Measurements from ENCODE around the gene AKAP8. TPM values are rescaled to one million over a fixed set of nuclear protein-coding genes. Genes with fewer than 3 reads are reported as not detected.

The AKAP8 gene
- 10 to 100 TPM; 61.4 to 78.3 TPM for total RNA-seq

- H3K36me3 Mint-ChIP-seq = peaks cover 5% of the 10 kb centered on the region
- H3K27ac Mint-ChIP-seq = peak within 1 kb of the TSS; percentile 85 to 89
- no peaks in the 10 kb centered on the region for H3K9me3 Mint-ChIP-seq
- H3K4me3 Mint-ChIP-seq = peak within 1 kb of the TSS; percentile 93
- peaks cover 30 to 32% of the 10 kb centered on the region in 2 donors for H3K4me1 Mint-ChIP-seq (ENCODE audit: low read depth in 2 of 2)
- DNase-seq (ENCODE audit: low spot score) (peak; percentile 99), ATAC-seq (peak; percentile 96 to 97)
- H3K27me3 Mint-ChIP-seq = no peaks in the 10 kb centered on the region
Observed at GRCh38 chr19:15379083-15379998, at the start of gene AKAP8. TSS of gene AKAP8 (minus strand) at chr19:15379787. CDS start at chr19:15379731, 56 bp downstream.

GRCh38 chr19:15427991-15428471 is 48.4 kb upstream of the AKAP8 start:
- Mint-ChIP-seq H3K27ac (no peak overlapping the region), H3K4me1 (ENCODE audit: low read depth in 2 of 2) (peaks cover 16 to 26% of the 10 kb centered on the region in 2 donors), H3K9me3 (no peaks in the 10 kb centered on the region), H3K36me3 (peaks cover 15% of the 10 kb centered on the region), H3K27me3 (no peaks in the 10 kb centered on the region), H3K4me3 (no peak overlapping the region)
- no peak for ATAC-seq
- no peak for DNase-seq (ENCODE audit: low spot score)

GRCh38 chr19:15427350-15427700 is 47.7 kb upstream of the AKAP8 start:
- Mint-ChIP-seq H3K27me3 (no peaks in the 10 kb centered on the region), H3K4me1 (ENCODE audit: low read depth in 2 of 2) (peaks cover 14 to 24% of the 10 kb centered on the region in 2 donors), H3K4me3 (no peak overlapping the region), H3K9me3 (no peaks in the 10 kb centered on the region), H3K27ac (no peak overlapping the region), H3K36me3 (peaks cover 15% of the 10 kb centered on the region)
- ATAC-seq = no peak
- no peak for DNase-seq (ENCODE audit: low spot score)

GRCh38 chr19:15426485-15427349 is 47.1 kb upstream of the AKAP8 start:
- Mint-ChIP-seq H3K4me3 (no peak overlapping the region), H3K4me1 (ENCODE audit: low read depth in 2 of 2) (peaks cover 11 to 22% of the 10 kb centered on the region in 2 donors), H3K36me3 (peaks cover 12% of the 10 kb centered on the region), H3K9me3 (no peaks in the 10 kb centered on the region), H3K27ac (peak overlapping the region in 1 of 2 donors; percentile 64), H3K27me3 (no peaks in the 10 kb centered on the region)
- no peak for DNase-seq (ENCODE audit: low spot score)
- no peak for ATAC-seq

- Mint-ChIP-seq H3K36me3 (peaks cover 8% of the 10 kb centered on the region), H3K27ac (no peak overlapping the region), H3K27me3 (no peaks in the 10 kb centered on the region), H3K4me3 (no peak overlapping the region), H3K9me3 (no peaks in the 10 kb centered on the region), H3K4me1 (ENCODE audit: low read depth in 2 of 2) (peaks cover 3 to 13% of the 10 kb centered on the region in 2 donors)
- no peak for ATAC-seq
- DNase-seq (ENCODE audit: low spot score) = no peak
Observed at GRCh38 chr19:15425321-15425950, 45.8 kb upstream of the AKAP8 start.

GRCh38 chr19:15424692-15425272 is 45.2 kb upstream of the AKAP8 start:
- H3K36me3 Mint-ChIP-seq = peaks cover 8% of the 10 kb centered on the region
- ATAC-seq = no peak

GRCh38 chr19:15424121-15424520 is 44.5 kb upstream of the AKAP8 start:
- H3K4me3 Mint-ChIP-seq = no peak overlapping the region
- H3K27ac Mint-ChIP-seq = no peak overlapping the region
- no peaks in the 10 kb centered on the region for H3K9me3 Mint-ChIP-seq
- ATAC-seq = no peak
- DNase-seq (ENCODE audit: low spot score) = no peak
- H3K36me3 Mint-ChIP-seq = peaks cover 8% of the 10 kb centered on the region
- peaks cover 10 to 16% of the 10 kb centered on the region in 2 donors for H3K4me1 Mint-ChIP-seq (ENCODE audit: low read depth in 2 of 2)
- no peaks in the 10 kb centered on the region for H3K27me3 Mint-ChIP-seq

More at GRCh38 chr19:15424692-15425272, 45.2 kb upstream of the AKAP8 start:
- H3K4me3 Mint-ChIP-seq = no peak overlapping the region
- no peak overlapping the region for H3K27ac Mint-ChIP-seq
- no peaks in the 10 kb centered on the region for H3K27me3 Mint-ChIP-seq
- no peak for DNase-seq (ENCODE audit: low spot score)
- H3K9me3 Mint-ChIP-seq = no peaks in the 10 kb centered on the region
- peaks cover 6 to 12% of the 10 kb centered on the region in 2 donors for H3K4me1 Mint-ChIP-seq (ENCODE audit: low read depth in 2 of 2)

GRCh38 chr19:15423130-15423529 is 43.5 kb upstream of the AKAP8 start:
- Mint-ChIP-seq H3K4me3 (no peak overlapping the region), H3K4me1 (ENCODE audit: low read depth in 2 of 2) (peaks cover 14 to 23% of the 10 kb centered on the region in 2 donors), H3K9me3 (no peaks in the 10 kb centered on the region), H3K27me3 (no peaks in the 10 kb centered on the region), H3K36me3 (peaks cover 8% of the 10 kb centered on the region), H3K27ac (no peak overlapping the region)
- ATAC-seq = no peak
- no peak for DNase-seq (ENCODE audit: low spot score)

GRCh38 chr19:15422296-15423075 is 42.9 kb upstream of the AKAP8 start:
- no peaks in the 10 kb centered on the region for H3K27me3 Mint-ChIP-seq
- H3K9me3 Mint-ChIP-seq = no peaks in the 10 kb centered on the region
- ATAC-seq = no peak
- H3K4me3 Mint-ChIP-seq = no peak overlapping the region
- peaks cover 19 to 30% of the 10 kb centered on the region in 2 donors for H3K4me1 Mint-ChIP-seq (ENCODE audit: low read depth in 2 of 2)
- DNase-seq (ENCODE audit: low spot score) = no peak
- peaks cover 8% of the 10 kb centered on the region for H3K36me3 Mint-ChIP-seq
- H3K27ac Mint-ChIP-seq = no peak overlapping the region

GRCh38 chr19:15421721-15422260 is 42.2 kb upstream of the AKAP8 start:
- Mint-ChIP-seq H3K36me3 (peaks cover 8% of the 10 kb centered on the region), H3K27me3 (no peaks in the 10 kb centered on the region), H3K9me3 (no peaks in the 10 kb centered on the region), H3K27ac (no peak overlapping the region), H3K4me1 (ENCODE audit: low read depth in 2 of 2) (peaks cover 25 to 31% of the 10 kb centered on the region in 2 donors), H3K4me3 (no peak overlapping the region)
- DNase-seq (ENCODE audit: low spot score) (no peak), ATAC-seq (no peak)

- H3K4me1 Mint-ChIP-seq (ENCODE audit: low read depth in 2 of 2) = peaks cover 30 to 33% of the 10 kb centered on the region in 2 donors
Observed at GRCh38 chr19:15421136-15421695, 41.6 kb upstream of the AKAP8 start.

GRCh38 chr19:15419413-15420025 is 39.9 kb upstream of the AKAP8 start:
- H3K27ac Mint-ChIP-seq = peak overlapping the region; percentile 90 to 96
- no peak for DNase-seq (ENCODE audit: low spot score)
- no peaks in the 10 kb centered on the region for H3K27me3 Mint-ChIP-seq
- no peaks in the 10 kb centered on the region for H3K9me3 Mint-ChIP-seq
- peak overlapping the region; percentile 95 for H3K4me3 Mint-ChIP-seq
- H3K4me1 Mint-ChIP-seq (ENCODE audit: low read depth in 2 of 2) = peaks cover 32 to 38% of the 10 kb centered on the region in 2 donors
- ATAC-seq = no peak
- no peaks in the 10 kb centered on the region for H3K36me3 Mint-ChIP-seq

More at GRCh38 chr19:15421136-15421695, 41.6 kb upstream of the AKAP8 start:
- DNase-seq (ENCODE audit: low spot score) = no peak
- Mint-ChIP-seq H3K27ac (no peak overlapping the region), H3K4me3 (no peak overlapping the region), H3K9me3 (no peaks in the 10 kb centered on the region), H3K36me3 (peaks cover 5% of the 10 kb centered on the region), H3K27me3 (no peaks in the 10 kb centered on the region)
- no peak for ATAC-seq
